ENCODE measurements around the gene CASK. TPM values are rescaled to one million over a fixed set of nuclear protein-coding genes. Genes with fewer than 3 reads are reported as not detected.

Gene CASK
- total RNA-seq, 2 donors from 2014 or later: 19.7 to 20.4 TPM

DNA sequence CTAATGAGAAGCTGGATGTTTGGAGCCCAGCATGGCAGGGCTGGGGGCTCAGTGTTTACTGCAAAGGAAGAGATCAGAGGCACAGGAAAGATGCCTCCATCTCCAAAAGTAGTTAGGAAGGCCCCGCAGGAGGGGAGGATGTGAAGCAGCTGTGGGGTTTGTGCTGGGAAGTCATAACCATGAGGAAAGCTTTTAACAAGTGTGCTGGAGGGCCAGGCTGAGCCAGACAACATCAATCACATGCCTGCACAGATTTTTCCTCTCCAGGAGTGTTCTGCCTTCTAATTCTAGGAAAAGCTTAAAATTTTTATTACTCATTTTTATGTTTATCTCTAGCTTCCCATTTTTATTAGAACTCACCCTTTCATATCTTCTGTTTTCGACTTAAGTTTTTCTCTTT is 134.0 kb downstream of the CASK start:
- intact Hi-C loops (cut with DNase I): no loop called here
- TF ChIP-seq POLR2AphosphoS5 (IDR thresholded peaks at IDR 0.05) (no peak), POLR2A (IDR thresholded peaks at IDR 0.05) (no peak)
- TF ChIP-seq, protein P1, sequence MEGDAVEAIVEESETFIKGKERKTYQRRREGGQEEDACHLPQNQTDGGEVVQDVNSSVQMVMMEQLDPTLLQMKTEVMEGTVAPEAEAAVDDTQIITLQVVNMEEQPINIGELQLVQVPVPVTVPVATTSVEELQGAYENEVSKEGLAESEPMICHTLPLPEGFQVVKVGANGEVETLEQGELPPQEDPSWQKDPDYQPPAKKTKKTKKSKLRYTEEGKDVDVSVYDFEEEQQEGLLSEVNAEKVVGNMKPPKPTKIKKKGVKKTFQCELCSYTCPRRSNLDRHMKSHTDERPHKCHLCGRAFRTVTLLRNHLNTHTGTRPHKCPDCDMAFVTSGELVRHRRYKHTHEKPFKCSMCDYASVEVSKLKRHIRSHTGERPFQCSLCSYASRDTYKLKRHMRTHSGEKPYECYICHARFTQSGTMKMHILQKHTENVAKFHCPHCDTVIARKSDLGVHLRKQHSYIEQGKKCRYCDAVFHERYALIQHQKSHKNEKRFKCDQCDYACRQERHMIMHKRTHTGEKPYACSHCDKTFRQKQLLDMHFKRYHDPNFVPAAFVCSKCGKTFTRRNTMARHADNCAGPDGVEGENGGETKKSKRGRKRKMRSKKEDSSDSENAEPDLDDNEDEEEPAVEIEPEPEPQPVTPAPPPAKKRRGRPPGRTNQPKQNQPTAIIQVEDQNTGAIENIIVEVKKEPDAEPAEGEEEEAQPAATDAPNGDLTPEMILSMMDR (IDR thresholded peaks at IDR 0.05): no peak
- no peak for DNase-seq (ENCODE audit: low spot score)
- Histone ChIP-seq H3K4me3 (no peak overlapping the region), H3K27me3 (replicated peaks; ENCODE audit: insufficient read depth) (no peaks in the 10 kb centered on the region), H3K36me3 (no peaks in the 10 kb centered on the region), H3K27ac (no peak overlapping the region), H3K4me1 (replicated peaks) (no peaks in the 10 kb centered on the region), H3K9me3 (no peaks in the 10 kb centered on the region)
- WGBS: 48% methylated on average over 2 of the region's 2 CpGs

DNA sequence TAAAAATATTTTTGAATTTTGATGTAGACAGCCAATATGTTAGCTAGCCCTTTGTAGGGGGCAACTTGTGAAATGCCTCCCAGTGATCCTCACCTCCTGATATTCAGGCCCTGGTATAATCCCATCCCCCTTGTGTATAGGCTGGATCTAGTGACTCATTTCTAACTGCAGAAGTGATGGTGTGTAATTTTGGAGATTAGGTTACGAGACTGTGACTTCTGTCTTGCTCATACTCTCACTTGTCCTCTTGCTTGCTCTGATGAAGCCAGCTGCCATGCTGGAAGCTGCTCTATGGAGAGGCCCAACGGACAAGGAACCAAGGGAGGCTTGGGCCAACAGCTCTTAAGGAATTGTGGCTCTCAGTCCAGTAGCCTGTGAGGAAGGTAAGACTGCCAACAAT is 137.7 kb downstream of the CASK start:
- Histone ChIP-seq H3K4me1 (replicated peaks) (no peaks in the 10 kb centered on the region), H3K36me3 (no peaks in the 10 kb centered on the region), H3K9me3 (no peaks in the 10 kb centered on the region), H3K4me3 (no peak overlapping the region), H3K27me3 (replicated peaks; ENCODE audit: insufficient read depth) (no peaks in the 10 kb centered on the region), H3K27ac (no peak overlapping the region)
- intact Hi-C loops (cut with DNase I): no loop called here
- DNase-seq (ENCODE audit: low spot score): no peak
- 95% methylated on average over 2 of the region's 2 CpGs for WGBS
- TF ChIP-seq POLR2A (IDR thresholded peaks at IDR 0.05) (no peak), POLR2AphosphoS5 (IDR thresholded peaks at IDR 0.05) (no peak)
- TF ChIP-seq, protein P1 (IDR thresholded peaks at IDR 0.05): no peak

DNA sequence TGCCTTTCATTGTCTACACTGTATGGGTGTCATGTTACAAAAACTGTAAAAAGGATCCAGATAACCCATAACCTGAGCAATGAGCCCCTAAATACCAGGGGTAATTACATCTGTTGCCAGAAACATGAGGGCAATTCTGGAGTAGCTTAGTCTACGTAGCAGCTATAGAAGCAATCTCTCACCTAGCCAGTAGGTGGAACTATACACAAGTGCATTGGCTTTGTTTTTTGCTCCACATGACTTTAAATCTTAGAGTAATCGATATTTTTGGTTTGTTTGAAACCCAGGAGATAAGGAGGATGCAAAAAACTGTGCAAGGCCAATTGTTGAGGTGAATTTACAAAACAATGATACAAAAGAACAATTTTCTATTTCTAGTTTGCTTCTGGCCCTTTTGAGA is 141.9 kb downstream of the CASK start:
- Histone ChIP-seq H3K27me3 (replicated peaks; ENCODE audit: insufficient read depth) (no peaks in the 10 kb centered on the region), H3K27ac (no peak overlapping the region), H3K36me3 (no peaks in the 10 kb centered on the region), H3K4me1 (replicated peaks) (no peaks in the 10 kb centered on the region), H3K9me3 (no peaks in the 10 kb centered on the region), H3K4me3 (no peak overlapping the region)
- TF ChIP-seq POLR2A (IDR thresholded peaks at IDR 0.05): no peak
- no peak for TF ChIP-seq POLR2AphosphoS5 (IDR thresholded peaks at IDR 0.05)
- TF ChIP-seq, protein P1 (IDR thresholded peaks at IDR 0.05): peak in 2 of 4 experiments; percentile 46 to 62
- 10% methylated on average over 2 of the region's 2 CpGs for WGBS
- intact Hi-C loops (cut with DNase I): no loop called here
- DNase-seq (ENCODE audit: low spot score): no peak

DNA sequence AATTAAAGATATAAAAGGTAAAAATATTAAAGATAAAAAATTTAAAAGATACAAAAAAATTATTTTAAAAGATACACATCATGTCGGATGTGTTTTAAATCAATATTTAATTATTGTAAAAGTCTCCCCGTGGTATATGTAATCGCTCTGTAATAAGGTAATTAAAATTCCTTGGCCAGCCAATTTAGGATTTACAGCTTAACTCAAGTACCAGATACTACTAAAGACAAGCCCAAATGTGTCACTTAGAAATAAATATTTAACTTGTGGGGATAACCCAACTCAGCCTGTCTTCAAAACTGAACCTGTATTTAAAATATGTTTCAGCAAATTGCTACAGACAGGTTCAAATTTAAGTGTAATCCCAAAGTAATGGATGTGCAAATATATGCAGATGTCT is 143.4 kb downstream of the CASK start:
- 24% methylated on average over 3 of the region's 3 CpGs for WGBS
- Histone ChIP-seq H3K36me3 (no peaks in the 10 kb centered on the region), H3K9me3 (no peaks in the 10 kb centered on the region), H3K4me1 (replicated peaks) (no peaks in the 10 kb centered on the region), H3K27me3 (replicated peaks; ENCODE audit: insufficient read depth) (no peaks in the 10 kb centered on the region), H3K4me3 (no peak overlapping the region), H3K27ac (no peak overlapping the region)
- no peak for DNase-seq (ENCODE audit: low spot score)
- TF ChIP-seq, protein P1 (IDR thresholded peaks at IDR 0.05): no peak
- no peak for TF ChIP-seq POLR2A (IDR thresholded peaks at IDR 0.05)
- TF ChIP-seq POLR2AphosphoS5 (IDR thresholded peaks at IDR 0.05): no peak
- intact Hi-C loops (cut with DNase I): no loop called here

- Histone ChIP-seq H3K9me3 (no peaks in the 10 kb centered on the region), H3K27me3 (replicated peaks; ENCODE audit: insufficient read depth) (no peaks in the 10 kb centered on the region), H3K36me3 (no peaks in the 10 kb centered on the region), H3K27ac (no peak overlapping the region), H3K4me3 (no peak overlapping the region), H3K4me1 (replicated peaks) (no peaks in the 10 kb centered on the region)
- DNase-seq (ENCODE audit: low spot score): no peak
- WGBS: 8% methylated on average over 1 of the region's 1 CpG
- intact Hi-C loops (cut with DNase I): no loop called here
- TF ChIP-seq POLR2A (IDR thresholded peaks at IDR 0.05) (no peak), POLR2AphosphoS5 (IDR thresholded peaks at IDR 0.05) (no peak)
- TF ChIP-seq, protein P1 (IDR thresholded peaks at IDR 0.05): no peak
Measured at GRCh38 chrX:41779030-41779564, 144.3 kb downstream of the CASK start.

Data from prostate gland (tissue), 2 donors.